Spleen (tissue), 10 donors: Measurements from ENCODE around the gene MTERF1. TPM values are rescaled to one million over a fixed set of nuclear protein-coding genes. Genes with fewer than 3 reads are reported as not detected.

Experiments used
- polyA plus RNA-seq, 3 donors: library from polyadenylated mRNA; stranded (reverse); fragments of 200-250 nt; gene quantifications; one replicate each; pipeline ENCODE4 v1.2.1, GENCODE V29; 2013
- total RNA-seq, 7 donors: library from RNA; depleted of rRNA in 3 of 7; stranded (reverse); fragments of >200 nt in 3 of 7; fragmentation: NEBNext Ultra II Directional in 4 of 7; extraction: Animal tissue kit (Norgen Biotek cat#: 25700) in 4 of 7; gene quantifications; one replicate each; pipeline versions ENCODE4 v1.1.0 to v1.2.1, GENCODE V29; 2016 to 2021
- donor health status: healthy with polysubstance abuse.
- donor health status: DM: no; HTN: no; CAD: no; lungs with moderate emphysema.
- donor health status: DM: no; HTN: no; CAD: no.
- donor health status: Bipolar disorder and iron deficiency.
- donor health status: healthy.
- donor health status: DM: no; HTN: no; CAD: no.
- donor health status: DM: yes; HTN: yes; CAD: no.

MTERF1 gene
- total and polyA plus RNA-seq, 10 donors = 11.6 to 20.1 (median 14.7) TPM

Other genes with a start within 250 kb of the MTERF1 start
- gene AKAP9, start 60.2 kb upstream of the MTERF1 start, total RNA-seq = 100 to 1,000 TPM in 1 of 7 donors, 10 to 100 TPM in 6; 61.8 to 100 (median 73.7) TPM
- gene AKAP9, start 60.2 kb upstream of the MTERF1 start, polyA plus RNA-seq = 10 to 100 TPM in 2 of 3 donors, 1 to 10 TPM in 1; 7.5 to 13.2 (median 12.5) TPM